ENCODE data around the gene SPATA1. TPM values are rescaled to one million over a fixed set of nuclear protein-coding genes. Genes with fewer than 3 reads are reported as not detected.
A peak's percentile ranks its signal among the peaks of the same experiment; 100 is the strongest.

Gene SPATA1
- total and polyA plus RNA-seq, 2 of the 13 experiments (the other 11 are each of a cell fraction or from before 2014, with no cell fraction given) = 0.70 to 1.4 TPM

DNA sequence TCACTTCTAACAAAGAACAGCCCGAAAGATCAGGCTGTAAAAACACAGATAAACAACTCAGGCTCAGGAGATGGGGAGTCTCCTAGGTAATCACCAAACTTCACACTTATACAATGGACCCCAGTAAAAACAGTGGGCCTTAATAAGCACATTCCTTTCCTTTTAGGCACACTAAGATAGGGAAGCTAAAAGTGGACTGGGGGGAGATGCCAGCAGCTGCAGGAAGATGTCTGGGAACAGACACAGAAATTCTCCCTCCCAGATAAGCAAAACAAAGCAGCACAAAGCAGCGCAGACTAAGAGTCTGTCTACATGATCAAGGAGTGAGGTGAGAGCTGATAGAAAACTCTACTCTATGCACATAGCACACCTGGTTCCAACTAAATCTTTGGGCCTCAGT is 97.0 kb downstream of the SPATA1 start (continued):
- TF ChIP-seq ZEB1 (IDR thresholded peaks at IDR 0.05; ENCODE audit: insufficient replicate concordance, low read depth) = no peak
- no peak for TF ChIP-seq NR2F6 (IDR thresholded peaks at IDR 0.05)
- no peak for TF ChIP-seq NR2F6 (CRISPR knock-in tag; IDR thresholded peaks at IDR 0.05)
- TF ChIP-seq SPEN (CRISPR knock-in tag; IDR thresholded peaks at IDR 0.05; ENCODE audit: low read depth) = no peak
- TF ChIP-seq MED1 (CRISPR knock-in tag; IDR thresholded peaks at IDR 0.05) = no peak

DNA sequence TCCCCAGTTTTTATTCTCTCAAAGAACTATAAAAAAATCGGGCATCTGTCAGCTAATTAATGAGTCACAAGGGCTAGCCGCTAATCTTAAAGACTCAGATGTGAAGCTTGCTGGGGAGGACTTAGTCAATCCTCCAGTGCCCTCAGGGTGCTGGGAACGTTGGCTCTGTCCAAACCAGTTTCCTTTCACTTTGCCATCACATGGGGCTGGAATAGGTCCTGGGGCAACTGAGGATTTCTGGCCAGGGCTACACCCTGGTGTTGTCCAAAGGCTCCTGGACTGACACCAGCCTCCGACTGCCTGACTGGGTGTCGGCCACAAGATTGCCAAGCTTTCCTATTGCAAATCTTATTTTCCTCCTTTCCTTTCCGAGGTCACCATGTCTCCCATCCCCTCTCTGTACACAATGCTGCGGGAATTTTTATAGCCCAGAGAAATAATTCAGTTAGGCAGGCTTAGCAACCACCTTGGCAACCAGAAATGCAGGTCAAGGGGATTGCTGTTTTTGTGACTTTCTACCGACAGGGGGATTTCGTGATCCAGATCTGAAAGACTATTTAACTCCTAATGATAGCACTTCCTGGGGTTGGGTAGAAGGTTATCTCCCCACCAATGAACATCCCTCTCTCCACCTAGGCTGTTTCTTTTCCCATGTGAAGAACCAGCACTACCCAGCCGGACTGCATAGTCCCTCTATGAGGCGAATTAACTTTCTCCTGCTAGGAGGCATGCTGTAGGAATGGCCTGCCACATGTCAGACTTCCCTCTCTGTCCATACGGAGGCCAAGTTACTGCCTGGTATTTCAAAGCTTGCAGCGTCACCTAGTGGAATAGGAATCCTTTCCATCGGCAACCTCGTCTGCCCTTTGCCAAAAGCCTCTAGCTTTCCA is 98.0 kb downstream of the SPATA1 start:
- POLR2A ChIA-PET = no interaction called here
- H3K79me2 ChIP-seq (ENCODE audit: insufficient read depth, low read length) = no peaks in the 10 kb centered on the region
- CTCF ChIA-PET (ENCODE audit: low intra/inter-chr PET ratio, low total read pairs) = interaction anchor here (0.7 to 1.9 kb wide), 7 partner anchors 16 to 672 kb away, joined by 3 to 19 read pairs (median 7); no protein-coding TSS in a partner anchor
- H3K9ac ChIP-seq (ENCODE audit: insufficient read depth, low read depth, low read length) = peak overlapping the region; percentile 17; the same call in 1 of the 2 replicates
- peak; percentile 97 for ATAC-seq
- WGBS (ENCODE audit: low lambda C conversion rate) = 2% methylated on average over 15 of the region's 15 CpGs
- peak; percentile 85 for DNase-seq (ENCODE audit: low spot score)
- H3K9me3 ChIP-seq (ENCODE audit: low read length) = no peaks in the 10 kb centered on the region
- FAIRE-seq = peak; percentile 81
- H3K27me3 ChIP-seq (ENCODE audit: control insufficient read depth in 1 of 2, insufficient read depth in 2 of 2, low read length in 2 of 2) = peaks cover 0 to 6% of the 10 kb centered on the region in 2 experiments; a peak in 3 of 5 replicates
- no peaks in the 10 kb centered on the region for H4K20me1 ChIP-seq (ENCODE audit: insufficient read depth, low read length)
- no peak overlapping the region for H3K27ac ChIP-seq (ENCODE audit: extremely low read length, insufficient read depth, low read length)
- no TSS peak for BruUV-seq (replicated peaks)
- H3K4me2 ChIP-seq (ENCODE audit: low read depth, low read length) = peak overlapping the region; percentile 86
- peak overlapping the region; percentile 82 for H2AFZ ChIP-seq (ENCODE audit: low read length)
- in situ Hi-C loops (cut with HindIII; ENCODE audit: extremely low pct_ligation_motif_present, low pct_unique_long_range_greater_than_20kb) = loop anchor here (5.0 to 25.0 kb wide), 3 partner anchors 162 to 667 kb away; partner anchors contain the start of gene PRKACB
- peak overlapping the region; percentile 5 to 59 (median 45); a peak in 4 of 6 replicates for H3K4me3 ChIP-seq (replicated peaks in 1 of 3; ENCODE audit: insufficient read depth in 1 of 3, low read depth in 2 of 3, low read length in 3 of 3)
- intact Hi-C loops (cut with micrococcal nuclease; ENCODE audit: unreplicated experiment) = loop anchor here (1.0 to 2.0 kb wide), 6 partner anchors 100 to 673 kb away; no protein-coding TSS in a partner anchor
- no peaks in the 10 kb centered on the region for H3K36me3 ChIP-seq (replicated peaks in 1 of 2; ENCODE audit: control insufficient read depth in 1 of 2, insufficient read depth in 2 of 2, low read length in 2 of 2)
- H3K4me1 ChIP-seq (ENCODE audit: insufficient read depth, low read length) = peaks cover 17% of the 10 kb centered on the region; the same call in 1 of the 2 replicates
- TF ChIP-seq ZSCAN12 (CRISPR knock-in tag; IDR thresholded peaks at IDR 0.05) (no peak), THYN1 (CRISPR knock-in tag; IDR thresholded peaks at IDR 0.05; ENCODE audit: borderline replicate concordance, low read depth) (no peak), ZNF772 (CRISPR knock-in tag; IDR thresholded peaks at IDR 0.05) (no peak), ETV5 (CRISPR knock-in tag; IDR thresholded peaks at IDR 0.05; ENCODE audit: borderline replicate concordance) (0 out of 2 replicates have a peak, but pooled peaks have one; percentile 32), SMAD1 (CRISPR knock-in tag; IDR thresholded peaks at IDR 0.05; ENCODE audit: borderline replicate concordance, low read depth) (no peak), ARNTL (CRISPR knock-in tag; IDR thresholded peaks at IDR 0.05) (no peak), ZNF33B (CRISPR knock-in tag; IDR thresholded peaks at IDR 0.05) (no peak)
- TF ChIP-seq, protein P1, sequence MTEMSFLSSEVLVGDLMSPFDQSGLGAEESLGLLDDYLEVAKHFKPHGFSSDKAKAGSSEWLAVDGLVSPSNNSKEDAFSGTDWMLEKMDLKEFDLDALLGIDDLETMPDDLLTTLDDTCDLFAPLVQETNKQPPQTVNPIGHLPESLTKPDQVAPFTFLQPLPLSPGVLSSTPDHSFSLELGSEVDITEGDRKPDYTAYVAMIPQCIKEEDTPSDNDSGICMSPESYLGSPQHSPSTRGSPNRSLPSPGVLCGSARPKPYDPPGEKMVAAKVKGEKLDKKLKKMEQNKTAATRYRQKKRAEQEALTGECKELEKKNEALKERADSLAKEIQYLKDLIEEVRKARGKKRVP (CRISPR knock-in tag; IDR thresholded peaks at IDR 0.05) = no peak
- TF ChIP-seq, protein P2, sequence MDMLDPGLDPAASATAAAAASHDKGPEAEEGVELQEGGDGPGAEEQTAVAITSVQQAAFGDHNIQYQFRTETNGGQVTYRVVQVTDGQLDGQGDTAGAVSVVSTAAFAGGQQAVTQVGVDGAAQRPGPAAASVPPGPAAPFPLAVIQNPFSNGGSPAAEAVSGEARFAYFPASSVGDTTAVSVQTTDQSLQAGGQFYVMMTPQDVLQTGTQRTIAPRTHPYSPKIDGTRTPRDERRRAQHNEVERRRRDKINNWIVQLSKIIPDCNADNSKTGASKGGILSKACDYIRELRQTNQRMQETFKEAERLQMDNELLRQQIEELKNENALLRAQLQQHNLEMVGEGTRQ (IDR thresholded peaks at IDR 0.05; ENCODE audit: low read depth, low read length) = no peak
- TF ChIP-seq, protein P2 (CRISPR knock-in tag; IDR thresholded peaks at IDR 0.05; ENCODE audit: borderline replicate concordance) = no peak
- TF ChIP-seq, protein P3, sequence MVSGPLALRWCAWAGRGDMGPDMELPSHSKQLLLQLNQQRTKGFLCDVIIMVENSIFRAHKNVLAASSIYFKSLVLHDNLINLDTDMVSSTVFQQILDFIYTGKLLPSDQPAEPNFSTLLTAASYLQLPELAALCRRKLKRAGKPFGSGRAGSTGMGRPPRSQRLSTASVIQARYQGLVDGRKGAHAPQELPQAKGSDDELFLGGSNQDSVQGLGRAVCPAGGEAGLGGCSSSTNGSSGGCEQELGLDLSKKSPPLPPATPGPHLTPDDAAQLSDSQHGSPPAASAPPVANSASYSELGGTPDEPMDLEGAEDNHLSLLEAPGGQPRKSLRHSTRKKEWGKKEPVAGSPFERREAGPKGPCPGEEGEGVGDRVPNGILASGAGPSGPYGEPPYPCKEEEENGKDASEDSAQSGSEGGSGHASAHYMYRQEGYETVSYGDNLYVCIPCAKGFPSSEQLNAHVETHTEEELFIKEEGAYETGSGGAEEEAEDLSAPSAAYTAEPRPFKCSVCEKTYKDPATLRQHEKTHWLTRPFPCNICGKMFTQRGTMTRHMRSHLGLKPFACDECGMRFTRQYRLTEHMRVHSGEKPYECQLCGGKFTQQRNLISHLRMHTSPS (CRISPR knock-in tag; IDR thresholded peaks at IDR 0.05; ENCODE audit: low read depth) = no peak
